HPDE6-E6E7 (cell line): ENCODE measurements around the gene MTA3.
"Not testable (repeated sequence)": the region's sequence is repeated elsewhere in the genome, so short reads cannot be mapped to it uniquely, and the experiment has no call there.

ENCODE experiments used
- DNase-seq: peaks from one replicate; pipeline ENCODE4 v3.0.0; 2011; ENCODE audit warnings: missing footprints; ENCODE audit errors: extremely low spot score

The MTA3 gene

DNA sequence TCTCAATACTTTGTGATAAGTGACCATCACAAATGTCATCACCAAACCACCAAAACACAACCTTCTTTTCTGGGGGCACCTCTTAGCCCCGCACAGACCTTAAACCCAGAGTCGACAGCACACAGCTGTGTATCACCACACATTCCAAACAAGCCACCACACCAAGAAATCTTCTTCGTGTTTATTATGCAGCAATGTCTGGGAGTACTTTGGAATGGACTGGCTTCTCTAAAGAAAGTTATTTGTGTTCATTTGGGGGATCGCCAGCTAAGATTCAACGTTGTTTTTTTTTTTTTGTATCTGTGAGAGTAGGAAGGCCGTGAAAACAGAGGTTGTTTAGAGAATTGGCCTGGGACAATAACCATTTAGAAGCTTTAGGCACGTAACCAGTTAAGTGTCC is 1.1 kb upstream of the MTA3 start:
- no peak for DNase-seq

DNA sequence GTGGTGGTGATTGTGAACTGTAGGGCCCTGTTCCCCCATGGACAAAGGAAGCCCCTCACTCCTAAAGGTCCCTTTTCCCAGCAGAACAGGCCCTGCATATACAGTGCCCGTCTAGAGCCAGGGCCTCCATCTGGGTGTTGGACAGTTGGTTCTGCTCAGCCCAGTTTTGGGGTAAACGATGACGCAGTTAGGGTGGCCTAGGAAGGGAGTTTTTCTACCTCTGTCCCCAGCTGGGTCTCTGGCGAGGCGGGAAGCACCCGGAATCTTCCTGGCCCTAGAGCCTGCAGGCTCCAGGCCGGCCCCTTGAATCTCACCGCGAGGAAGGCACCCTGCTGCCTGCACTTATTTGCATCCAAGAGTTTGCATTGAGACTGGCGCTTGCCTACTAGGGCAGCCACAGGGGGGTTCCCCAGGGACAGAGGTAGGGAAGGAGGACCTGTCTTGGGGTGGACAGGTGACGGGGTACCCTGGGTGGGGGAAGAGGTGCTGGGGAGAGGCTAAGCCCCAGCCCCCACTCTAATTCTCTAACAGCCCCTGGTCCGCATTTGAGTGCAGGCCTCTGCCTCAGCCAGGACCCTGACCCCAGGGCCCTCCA is 529 bp upstream of the MTA3 start:
- no peak for DNase-seq

DNA sequence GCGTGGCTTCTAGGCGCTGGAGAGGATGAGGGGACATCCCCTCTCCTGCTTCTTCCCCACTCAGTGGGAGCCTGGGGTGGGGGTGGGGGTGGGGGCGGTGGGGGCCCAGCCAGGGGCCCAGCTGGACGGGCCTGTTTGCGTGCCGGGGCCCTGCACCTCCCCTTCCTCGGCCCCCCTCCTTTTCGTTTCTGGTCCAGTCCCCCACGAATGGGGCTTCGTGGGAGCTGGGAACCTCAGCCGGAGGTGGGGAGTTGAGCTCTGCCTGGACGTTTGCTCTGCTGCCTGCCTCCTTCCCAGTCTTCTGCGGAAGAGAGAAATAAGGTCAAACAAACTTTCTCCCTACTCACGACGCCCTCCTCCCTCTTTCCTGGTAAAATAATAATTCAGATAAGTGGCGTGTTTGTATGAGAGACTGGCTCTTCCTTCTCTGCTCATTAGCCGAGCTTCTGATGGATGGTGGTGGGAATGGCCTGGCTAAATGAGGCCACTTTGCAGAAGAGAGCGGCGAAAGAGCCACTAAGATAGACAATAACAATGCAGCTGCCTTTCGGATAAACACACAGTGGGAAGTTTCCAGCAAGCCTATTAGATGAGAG is 782 bp downstream of the MTA3 start:
- no peak for DNase-seq

DNA sequence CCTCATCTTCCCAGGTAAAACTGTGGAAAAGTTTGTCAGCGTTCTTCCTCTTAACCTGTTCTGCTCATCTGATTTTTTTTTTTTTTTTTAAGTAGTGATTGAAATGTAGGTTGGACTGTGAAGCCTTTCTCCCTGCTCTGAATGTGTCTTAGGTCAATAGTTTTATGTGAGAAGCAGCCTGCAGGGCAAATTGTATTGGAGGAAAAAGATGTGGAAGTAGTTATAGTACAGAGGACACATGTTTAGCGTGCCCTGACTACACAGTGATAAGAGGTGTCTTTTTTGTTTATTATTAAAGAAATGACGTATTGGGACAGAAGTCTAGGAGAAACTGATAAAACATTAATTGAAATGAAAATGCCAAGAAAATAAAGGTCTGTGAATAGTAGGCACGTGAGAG is 1.5 kb downstream of the MTA3 start:
- DNase-seq: no peak

DNA sequence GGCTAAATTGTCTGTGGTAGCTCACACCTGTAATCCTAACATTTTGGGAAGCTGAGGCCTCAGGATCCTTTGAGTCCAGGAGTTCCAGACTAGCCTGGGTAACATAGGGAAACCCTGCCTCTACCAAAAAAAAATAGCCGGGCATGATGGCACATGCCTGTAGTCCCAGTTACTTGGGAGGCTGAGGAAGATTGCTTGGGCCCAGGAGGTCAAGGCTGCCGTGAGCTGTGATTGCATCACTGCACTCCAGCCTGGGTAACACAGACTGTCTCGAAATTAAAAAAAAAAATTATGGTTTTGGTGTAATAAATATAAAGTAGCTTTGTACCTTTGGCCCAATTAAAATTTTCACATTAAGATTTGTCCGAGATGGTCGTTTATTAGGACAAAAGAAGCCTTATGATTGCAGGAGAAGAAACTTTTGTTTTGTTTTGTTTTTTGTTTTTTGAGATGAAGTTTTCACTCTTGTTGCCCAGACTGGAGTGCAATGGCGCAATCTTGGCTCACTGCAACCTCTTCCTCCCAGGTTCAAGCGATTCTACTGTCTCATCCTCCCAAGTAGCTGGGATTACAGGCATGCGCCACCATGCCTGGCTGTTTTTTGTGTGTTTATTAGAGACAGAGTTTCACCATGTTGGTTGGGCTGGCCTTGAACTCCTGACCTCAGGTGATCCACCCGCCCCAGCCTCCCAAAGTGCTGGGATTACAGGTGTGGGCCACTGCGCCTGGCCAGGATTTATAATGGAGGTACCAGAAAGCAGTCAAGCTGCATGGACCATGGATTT is 4.1 kb downstream of the MTA3 start:
- no peak for DNase-seq

DNA sequence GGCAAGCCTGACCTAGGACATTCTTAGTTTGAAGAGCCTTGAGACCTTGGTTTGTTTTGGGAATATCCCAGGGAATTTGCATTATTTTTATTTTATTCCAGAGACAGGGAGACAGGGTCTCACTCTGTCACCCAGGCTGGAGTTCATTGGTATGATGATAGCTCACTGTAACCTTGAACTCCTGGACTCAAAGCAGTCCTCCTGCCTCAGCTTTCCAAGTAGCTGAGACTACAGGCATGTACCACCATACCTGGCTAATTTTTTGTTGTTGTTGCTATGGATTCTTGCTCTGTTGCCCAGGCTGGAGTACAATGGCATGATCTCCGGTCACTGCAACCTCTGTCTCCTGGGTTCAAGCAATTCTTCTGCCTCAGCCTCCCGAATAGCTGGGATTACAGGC is 4.8 kb downstream of the MTA3 start:
- no peak for DNase-seq

DNA sequence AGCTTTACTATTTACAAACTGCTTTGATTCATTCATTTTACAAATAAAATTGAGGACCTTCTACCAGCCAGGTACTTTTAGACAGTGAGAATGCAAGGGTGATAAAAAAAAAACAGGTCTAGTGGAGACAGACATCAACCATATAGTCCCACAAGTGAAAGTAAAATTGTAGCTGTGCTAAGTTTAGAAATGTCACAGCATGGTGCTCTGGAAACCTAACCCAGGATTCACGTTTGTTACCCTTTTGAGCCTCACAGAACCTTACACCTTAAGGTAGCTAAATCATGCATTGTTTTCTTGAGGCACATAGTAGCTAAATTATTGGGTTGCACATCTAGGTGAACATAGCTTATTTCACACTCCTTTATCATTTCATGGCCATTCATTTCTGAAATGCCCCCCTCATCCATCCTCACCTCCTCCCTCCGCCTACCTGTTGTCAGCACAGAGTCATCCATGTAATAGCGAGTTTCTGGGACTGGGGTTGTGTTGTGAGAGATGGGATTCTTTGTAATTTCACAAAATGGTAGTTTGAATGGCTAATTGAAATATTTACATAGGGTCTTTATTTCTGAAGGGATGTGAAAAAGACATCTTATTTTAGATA is 7.1 kb downstream of the MTA3 start:
- DNase-seq: no peak

GRCh38 chr2:42578621-42579020 is 10.2 kb downstream of the MTA3 start:
- no peak for DNase-seq

DNA sequence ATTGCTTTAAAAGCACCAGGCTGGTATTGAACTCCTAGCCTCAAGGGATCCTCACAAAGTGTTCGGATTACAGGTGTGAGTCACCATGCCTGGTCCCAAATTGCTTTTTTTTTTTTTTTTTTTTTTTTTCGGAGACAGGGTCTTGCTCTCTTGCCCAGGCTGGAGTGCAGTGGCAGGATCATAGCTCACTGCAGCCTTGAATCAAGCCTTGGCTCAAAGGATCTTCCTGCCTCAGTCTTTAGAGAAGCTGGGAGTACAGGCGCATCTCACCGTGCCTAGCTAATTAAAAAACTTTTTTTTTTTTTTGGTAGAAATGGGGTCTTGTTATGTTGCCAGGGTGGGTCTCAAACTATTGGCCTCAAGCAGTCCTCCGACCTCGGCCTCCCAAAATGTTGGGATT is 12.8 kb downstream of the MTA3 start:
- DNase-seq: no peak

DNA sequence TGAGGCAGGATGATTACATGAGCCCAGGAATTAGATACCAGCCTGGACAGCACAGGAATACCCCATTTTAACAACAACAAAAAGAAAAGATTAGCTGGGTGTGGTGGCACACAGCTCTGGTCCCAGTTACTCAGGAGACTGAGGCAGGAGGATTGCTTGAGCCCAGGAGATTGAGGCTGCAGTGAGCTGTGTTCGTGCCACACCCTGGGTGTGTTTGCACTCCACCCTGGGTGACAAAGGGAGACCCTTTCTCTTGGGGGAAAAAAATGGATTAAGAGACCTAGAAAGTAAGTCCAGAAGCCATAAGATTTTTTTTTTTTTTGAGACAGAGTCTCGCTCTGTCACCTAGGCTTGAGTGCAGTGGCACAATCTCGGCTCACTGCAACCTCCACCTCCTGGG is 16.2 kb downstream of the MTA3 start:
- not testable (repeated sequence) for DNase-seq

DNA sequence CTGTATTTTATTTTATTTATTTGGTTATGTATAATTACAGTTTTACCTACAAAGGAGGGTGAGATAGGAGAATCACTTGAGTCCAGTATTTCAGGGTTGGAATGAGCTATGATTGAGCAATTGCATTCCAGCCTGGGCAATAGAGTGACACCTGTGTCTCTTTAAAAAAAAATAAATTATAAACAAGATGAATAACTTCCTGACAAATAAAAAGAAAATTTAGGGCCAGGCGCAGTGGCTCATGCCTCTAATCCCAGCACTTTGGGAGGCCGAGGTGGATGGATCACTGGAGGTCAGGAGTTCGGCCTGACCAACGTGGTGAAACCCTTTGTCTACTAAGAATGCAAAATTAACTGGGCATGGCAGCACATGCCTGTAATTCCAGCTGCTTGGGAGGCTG is 17.3 kb downstream of the MTA3 start:
- no peak for DNase-seq

- no peak for DNase-seq
Observed at GRCh38 chr2:42587526-42588117, 19.2 kb downstream of the MTA3 start.

DNA sequence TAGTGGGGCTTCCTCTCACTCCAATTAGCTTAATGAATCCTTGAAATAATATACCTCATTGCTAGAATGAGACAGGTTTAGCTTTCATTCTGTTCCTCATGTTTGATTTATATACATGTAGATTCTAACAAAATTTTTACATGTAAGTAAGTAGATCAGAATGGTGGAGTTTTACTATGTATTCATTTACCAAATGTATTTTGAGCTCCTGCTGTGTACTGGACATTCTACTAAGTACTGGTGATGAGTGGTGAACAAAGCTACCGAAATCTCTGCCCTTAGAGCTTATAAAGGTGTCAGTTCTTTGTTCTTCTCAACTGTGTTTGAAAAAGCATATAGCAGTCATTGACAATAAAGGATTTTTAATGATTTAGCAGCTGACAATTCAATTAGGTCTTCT is 19.7 kb downstream of the MTA3 start:
- no peak for DNase-seq

GRCh38 chr2:42590176-42590575 is 21.7 kb downstream of the MTA3 start:
- no peak for DNase-seq

DNA sequence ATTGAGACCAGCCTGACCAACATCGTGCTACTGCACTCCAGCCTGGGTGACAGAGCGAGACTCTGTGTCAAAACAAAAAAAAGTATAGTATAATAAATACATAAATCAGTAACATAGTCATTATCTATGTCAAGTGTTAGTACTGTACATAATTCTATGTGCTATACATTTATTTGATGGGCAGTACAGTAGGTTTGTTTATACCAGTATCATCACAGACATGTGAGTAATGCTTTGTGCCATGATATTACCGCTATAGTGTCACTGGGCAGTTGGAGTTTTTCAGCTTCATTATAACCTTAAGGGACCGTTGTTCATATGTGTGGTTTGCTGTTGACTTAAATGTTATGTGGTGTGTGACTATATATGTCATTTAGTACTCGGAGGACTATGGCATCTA is 24.9 kb downstream of the MTA3 start:
- no peak for DNase-seq

- DNase-seq: no peak
Observed at GRCh38 chr2:42598656-42599055, 30.2 kb downstream of the MTA3 start.

- no peak for DNase-seq
Observed at GRCh38 chr2:42601076-42601475, 32.6 kb downstream of the MTA3 start.

- no peak for DNase-seq
Observed at GRCh38 chr2:42602218-42602875, 33.9 kb downstream of the MTA3 start.

- DNase-seq: no peak
Observed at GRCh38 chr2:42602876-42603219, 34.4 kb downstream of the MTA3 start.

DNA sequence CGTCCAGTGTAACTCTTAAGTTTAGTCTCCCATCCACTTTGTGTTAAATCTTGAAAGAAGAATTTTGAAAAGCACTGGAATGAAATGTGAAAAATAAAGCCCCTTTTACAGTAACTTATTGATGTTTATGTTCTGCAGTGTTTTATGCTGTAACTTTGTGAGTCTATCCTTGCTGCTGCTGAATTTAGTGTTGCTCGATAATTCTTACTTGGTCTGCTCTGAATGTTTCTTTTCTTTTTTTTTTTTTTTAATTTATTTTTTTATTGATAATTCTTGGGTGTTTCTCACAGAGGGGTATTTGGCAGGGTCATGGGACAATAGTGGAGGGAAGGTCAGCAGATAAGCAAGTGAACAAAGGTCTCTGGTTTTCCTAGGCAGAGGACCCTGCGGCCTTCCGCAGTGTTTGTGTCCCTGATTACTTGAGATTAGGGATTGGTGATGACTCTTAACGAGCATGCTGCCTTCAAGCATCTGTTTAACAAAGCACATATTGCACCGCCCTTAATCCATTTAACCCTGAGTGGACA is 36.0 kb downstream of the MTA3 start:
- DNase-seq: not testable (repeated sequence)

DNA sequence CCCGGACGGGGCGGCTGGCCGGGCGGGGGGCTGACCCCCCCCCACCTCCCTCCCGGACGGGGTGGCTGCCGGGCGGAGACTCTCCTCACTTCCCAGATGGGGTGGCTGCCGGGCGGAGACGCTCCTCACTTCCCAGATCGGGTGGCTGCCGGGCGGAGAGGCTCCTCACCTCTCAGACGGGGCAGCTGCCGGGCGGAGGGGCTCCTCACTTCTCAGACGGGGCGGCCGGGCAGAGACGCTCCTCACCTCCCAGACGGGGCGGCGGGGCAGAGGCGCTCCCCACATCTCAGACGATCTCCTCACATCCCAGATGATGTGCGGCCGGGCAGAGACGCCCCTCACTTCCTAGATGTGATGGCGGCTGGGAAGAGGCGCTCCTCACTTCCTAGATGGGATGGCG is 37.7 kb downstream of the MTA3 start:
- DNase-seq: not testable (repeated sequence)

DNA sequence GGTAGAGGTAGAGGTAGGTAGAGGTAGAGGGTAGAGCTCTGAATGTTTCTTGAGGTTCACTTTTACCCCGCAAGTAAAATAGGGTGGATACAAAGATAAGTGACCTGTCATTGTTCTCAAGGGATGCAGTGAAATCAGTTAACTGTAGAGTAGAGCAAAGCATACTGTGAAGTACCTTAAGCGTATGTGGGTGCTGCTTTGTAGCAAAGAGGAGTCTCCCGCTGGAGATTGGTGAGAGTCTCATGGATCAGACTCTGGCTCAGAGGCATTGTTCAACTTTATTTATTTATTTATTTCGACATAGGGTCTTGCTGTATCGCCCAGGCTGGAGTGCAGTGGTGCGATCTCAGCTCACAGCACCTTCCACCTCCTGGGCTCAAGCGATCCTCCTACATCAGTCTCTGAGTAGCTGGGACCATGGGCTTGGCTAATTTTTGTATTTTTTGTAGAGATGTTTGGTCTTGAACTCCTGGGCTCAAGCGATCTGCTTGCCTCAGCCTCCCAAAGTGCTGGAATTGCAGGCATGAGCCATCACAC is 38.7 kb downstream of the MTA3 start:
- no peak for DNase-seq
